Activated T-helper 2 cell treated with anti-CD3 and anti-CD28 coated beads, Interferon-gamma antibody, Interleukin-2, Interleukin-4, amounts not matched to agents 10 μg/mL and 5 μg/mL and 100 μg/mL, durations not matched to agents 14 hours and 24 hours and 36 hours (primary cell): ENCODE measurements around the gene IL1RL1. TPM values are rescaled to one million over a fixed set of nuclear protein-coding genes. Genes with fewer than 3 reads are reported as not detected.

ENCODE experiments used
- DNase-seq: peaks from one replicate; pipeline ENCODE4 v3.0.0; 2021; ENCODE audit warnings: low spot score
- H3K27ac Mint-ChIP-seq: one replicate; pipeline ENCODE4 v1.8.0; 2021; ENCODE audit warnings: mixed read lengths
- H3K27me3 Mint-ChIP-seq: one replicate; pipeline ENCODE4 v1.8.0; 2021; ENCODE audit warnings: low read depth, mixed read lengths
- H3K36me3 Mint-ChIP-seq: one replicate; pipeline ENCODE4 v1.8.0; 2021; ENCODE audit warnings: low read depth, mixed read lengths
- H3K4me1 Mint-ChIP-seq: one replicate; pipeline ENCODE4 v1.8.0; 2021; ENCODE audit warnings: low read depth, mixed read lengths
- H3K4me3 Mint-ChIP-seq: one replicate; pipeline ENCODE4 v1.8.0; 2021; ENCODE audit warnings: low read depth, mild to moderate bottlenecking, moderate library complexity, mixed read lengths
- H3K9me3 Mint-ChIP-seq: one replicate; pipeline ENCODE4 v1.8.0; 2021; ENCODE audit warnings: mixed read lengths
- intact Hi-C: fragments of 100-400 bp; cut with micrococcal nuclease; formaldehyde crosslinking; loops from one replicate; pipeline ENCODE4 v1.15.1; 2023
- total RNA-seq: library from RNA; stranded (reverse); gene quantifications from 2 replicates; pipeline ENCODE4 v1.2.3, GENCODE V29; 2022

IL1RL1 gene
- total RNA-seq, 1 donor from 2014 or later, result 10.7 TPM

GRCh38 chr2:102278720-102279390, 32.5 kb upstream of the IL1RL1 start:
- intact Hi-C loops, result no loop called here
- no peak overlapping the region for H3K4me3 Mint-ChIP-seq

GRCh38 chr2:102279391-102279735, 32.0 kb upstream of the IL1RL1 start:
- Mint-ChIP-seq H3K4me3 (no peak overlapping the region), H3K36me3 (peaks cover 9% of the 10 kb centered on the region), H3K27ac (no peak overlapping the region), H3K4me1 (peaks cover 44% of the 10 kb centered on the region), H3K27me3 (no peaks in the 10 kb centered on the region), H3K9me3 (peaks cover 16% of the 10 kb centered on the region)
- DNase-seq, result no peak
- intact Hi-C loops, result no loop called here

More at GRCh38 chr2:102278720-102279390, 32.5 kb upstream of the IL1RL1 start:
- DNase-seq, result no peak
- H3K36me3 Mint-ChIP-seq, result peaks cover 9% of the 10 kb centered on the region
- peaks cover 21% of the 10 kb centered on the region for H3K9me3 Mint-ChIP-seq
- H3K27me3 Mint-ChIP-seq, result no peaks in the 10 kb centered on the region
- H3K27ac Mint-ChIP-seq, result peak overlapping the region; percentile 34
- H3K4me1 Mint-ChIP-seq, result peaks cover 45% of the 10 kb centered on the region

GRCh38 chr2:102282678-102283091, 28.7 kb upstream of the IL1RL1 start:
- Mint-ChIP-seq H3K36me3 (no peaks in the 10 kb centered on the region), H3K27ac (no peak overlapping the region), H3K4me1 (peaks cover 26% of the 10 kb centered on the region), H3K9me3 (no peaks in the 10 kb centered on the region), H3K27me3 (no peaks in the 10 kb centered on the region), H3K4me3 (no peak overlapping the region)
- no peak for DNase-seq
- intact Hi-C loops, result no loop called here

- peaks cover 4% of the 10 kb centered on the region for H3K9me3 Mint-ChIP-seq
- intact Hi-C loops, result no loop called here
- no peak overlapping the region for H3K27ac Mint-ChIP-seq
- no peaks in the 10 kb centered on the region for H3K36me3 Mint-ChIP-seq
- H3K27me3 Mint-ChIP-seq, result no peaks in the 10 kb centered on the region
- H3K4me3 Mint-ChIP-seq, result no peak overlapping the region
- peaks cover 14% of the 10 kb centered on the region for H3K4me1 Mint-ChIP-seq
- DNase-seq, result no peak
Observed at GRCh38 chr2:102283996-102284395, 27.4 kb upstream of the IL1RL1 start.

GRCh38 chr2:102284611-102285010, 26.8 kb upstream of the IL1RL1 start:
- intact Hi-C loops, result no loop called here
- no peaks in the 10 kb centered on the region for H3K36me3 Mint-ChIP-seq
- H3K4me3 Mint-ChIP-seq, result no peak overlapping the region
- DNase-seq, result no peak
- no peak overlapping the region for H3K27ac Mint-ChIP-seq
- no peaks in the 10 kb centered on the region for H3K27me3 Mint-ChIP-seq
- peaks cover 12% of the 10 kb centered on the region for H3K4me1 Mint-ChIP-seq
- H3K9me3 Mint-ChIP-seq, result peaks cover 4% of the 10 kb centered on the region

- Mint-ChIP-seq H3K4me1 (peaks cover 16% of the 10 kb centered on the region), H3K27me3 (no peaks in the 10 kb centered on the region), H3K4me3 (no peak overlapping the region), H3K36me3 (no peaks in the 10 kb centered on the region), H3K9me3 (peaks cover 4% of the 10 kb centered on the region), H3K27ac (no peak overlapping the region)
- intact Hi-C loops, result no loop called here
- no peak for DNase-seq
Observed at GRCh38 chr2:102285368-102285767, 26.0 kb upstream of the IL1RL1 start.

GRCh38 chr2:102286041-102286440, 25.3 kb upstream of the IL1RL1 start:
- intact Hi-C loops, result no loop called here
- H3K36me3 Mint-ChIP-seq, result no peaks in the 10 kb centered on the region
- DNase-seq, result no peak
- H3K4me3 Mint-ChIP-seq, result no peak overlapping the region
- H3K27me3 Mint-ChIP-seq, result no peaks in the 10 kb centered on the region
- no peak overlapping the region for H3K27ac Mint-ChIP-seq
- H3K4me1 Mint-ChIP-seq, result peaks cover 18% of the 10 kb centered on the region
- peaks cover 4% of the 10 kb centered on the region for H3K9me3 Mint-ChIP-seq

- intact Hi-C loops, result no loop called here
- no peak overlapping the region for H3K4me3 Mint-ChIP-seq
- peaks cover 37% of the 10 kb centered on the region for H3K4me1 Mint-ChIP-seq
- peaks cover 4% of the 10 kb centered on the region for H3K9me3 Mint-ChIP-seq
- no peaks in the 10 kb centered on the region for H3K27me3 Mint-ChIP-seq
- no peak for DNase-seq
- no peaks in the 10 kb centered on the region for H3K36me3 Mint-ChIP-seq
- H3K27ac Mint-ChIP-seq, result no peak overlapping the region
Observed at GRCh38 chr2:102289129-102289528, 22.2 kb upstream of the IL1RL1 start.

- no peaks in the 10 kb centered on the region for H3K36me3 Mint-ChIP-seq
- DNase-seq, result no peak
- no peaks in the 10 kb centered on the region for H3K27me3 Mint-ChIP-seq
- H3K9me3 Mint-ChIP-seq, result peaks cover 4% of the 10 kb centered on the region
- peaks cover 47% of the 10 kb centered on the region for H3K4me1 Mint-ChIP-seq
- no peak overlapping the region for H3K27ac Mint-ChIP-seq
- intact Hi-C loops, result no loop called here
- H3K4me3 Mint-ChIP-seq, result no peak overlapping the region
Observed at GRCh38 chr2:102290594-102290993, 20.8 kb upstream of the IL1RL1 start.

GRCh38 chr2:102291319-102292075, 19.9 kb upstream of the IL1RL1 start:
- intact Hi-C loops, result no loop called here
- Mint-ChIP-seq H3K4me1 (peaks cover 50% of the 10 kb centered on the region), H3K36me3 (no peaks in the 10 kb centered on the region), H3K27ac (peak overlapping the region; percentile 64), H3K4me3 (no peak overlapping the region), H3K9me3 (peaks cover 4% of the 10 kb centered on the region), H3K27me3 (no peaks in the 10 kb centered on the region)
- no peak for DNase-seq

GRCh38 chr2:102294802-102295489, 16.4 kb upstream of the IL1RL1 start:
- Mint-ChIP-seq H3K4me1 (peaks cover 70% of the 10 kb centered on the region), H3K9me3 (no peaks in the 10 kb centered on the region), H3K27ac (peak overlapping the region; percentile 81), H3K4me3 (no peak overlapping the region), H3K36me3 (no peaks in the 10 kb centered on the region), H3K27me3 (no peaks in the 10 kb centered on the region)
- intact Hi-C loops, result loop anchor here (1.0 kb wide), 1 partner anchor 37 kb away; no protein-coding TSS in a partner anchor
- DNase-seq, result no peak

- no peaks in the 10 kb centered on the region for H3K27me3 Mint-ChIP-seq
- H3K4me3 Mint-ChIP-seq, result no peak overlapping the region
- H3K9me3 Mint-ChIP-seq, result no peaks in the 10 kb centered on the region
- no peak for DNase-seq
- intact Hi-C loops, result loop anchor here (1.0 kb wide), 1 partner anchor 37 kb away; no protein-coding TSS in a partner anchor
- H3K27ac Mint-ChIP-seq, result peak overlapping the region; percentile 96
- peaks cover 75% of the 10 kb centered on the region for H3K4me1 Mint-ChIP-seq
- H3K36me3 Mint-ChIP-seq, result no peaks in the 10 kb centered on the region
Observed at GRCh38 chr2:102295566-102295965, 15.8 kb upstream of the IL1RL1 start.

- no peaks in the 10 kb centered on the region for H3K36me3 Mint-ChIP-seq
- no peaks in the 10 kb centered on the region for H3K9me3 Mint-ChIP-seq
- no peak overlapping the region for H3K4me3 Mint-ChIP-seq
- H3K27me3 Mint-ChIP-seq, result no peaks in the 10 kb centered on the region
- peak overlapping the region; percentile 96 for H3K27ac Mint-ChIP-seq
- no peak for DNase-seq
- intact Hi-C loops, result loop anchor here (1.0 to 2.0 kb wide), 2 partner anchors 8 to 14 kb away; partner anchors contain the start of gene IL1RL1
- H3K4me1 Mint-ChIP-seq, result peaks cover 75% of the 10 kb centered on the region
Observed at GRCh38 chr2:102296449-102296848, 14.9 kb upstream of the IL1RL1 start.
